ENCODE results near the gene TMC7. TPM values are rescaled to one million over a fixed set of nuclear protein-coding genes. Genes with fewer than 3 reads are reported as not detected.

Gene TMC7
- total and polyA plus RNA-seq, 2 donors from 2014 or later, result 0.30 to 1.2 TPM

- DNase-seq (peak in 4 of 5 donors; percentile 63 to 88 (median 70)), FAIRE-seq (no peak)
- no peak for TF ChIP-seq CTCF (IDR thresholded peaks at IDR 0.05; ENCODE audit: borderline replicate concordance, extremely low read depth, insufficient read depth)
- no peak overlapping the region for H3K4me3 ChIP-seq (ENCODE audit: low read length in 3 of 3)
- no peaks in the 10 kb centered on the region for H3K27me3 ChIP-seq (ENCODE audit: control insufficient read depth, insufficient read depth, low read length)
- no peak overlapping the region for H3K9ac ChIP-seq (ENCODE audit: low read length in 3 of 3)
- peaks cover 0 to 6% (median 0%) of the 10 kb centered on the region in 3 donors for H3K9me3 ChIP-seq (ENCODE audit: control insufficient read depth in 2 of 3, insufficient read depth in 1 of 3, low read length in 3 of 3)
- intact Hi-C loops (cut with DNase I), result no loop called here
- peaks cover 0 to 11% (median 4%) of the 10 kb centered on the region in 3 donors for H3K4me1 ChIP-seq (ENCODE audit: control insufficient read depth in 2 of 3, insufficient read depth in 2 of 3, low read depth in 1 of 3, low read length in 3 of 3)
- H3K27ac ChIP-seq (ENCODE audit: low read depth in 2 of 2, low read length in 2 of 2), result no peak overlapping the region
- no peaks in the 10 kb centered on the region for H3K36me3 ChIP-seq (ENCODE audit: control insufficient read depth in 2 of 3, insufficient read depth in 3 of 3, low read length in 3 of 3)
Measured at GRCh38 chr16:19102187-19102872, 118.6 kb downstream of the TMC7 start.

- no peak for TF ChIP-seq CTCF (IDR thresholded peaks at IDR 0.05; ENCODE audit: borderline replicate concordance, extremely low read depth, insufficient read depth)
- Histone ChIP-seq H3K27me3 (ENCODE audit: control insufficient read depth, insufficient read depth, low read length) (no peaks in the 10 kb centered on the region), H3K36me3 (ENCODE audit: control insufficient read depth in 2 of 3, insufficient read depth in 3 of 3, low read length in 3 of 3) (no peaks in the 10 kb centered on the region), H3K4me1 (ENCODE audit: control insufficient read depth in 2 of 3, insufficient read depth in 2 of 3, low read depth in 1 of 3, low read length in 3 of 3) (peaks cover 0 to 11% (median 4%) of the 10 kb centered on the region in 3 donors), H3K9me3 (ENCODE audit: control insufficient read depth in 2 of 3, insufficient read depth in 1 of 3, low read length in 3 of 3) (peaks cover 0 to 3% (median 0%) of the 10 kb centered on the region in 3 donors), H3K9ac (ENCODE audit: low read length in 3 of 3) (no peak overlapping the region), H3K27ac (ENCODE audit: low read depth in 2 of 2, low read length in 2 of 2) (no peak overlapping the region), H3K4me3 (ENCODE audit: low read length in 3 of 3) (no peak overlapping the region)
- intact Hi-C loops (cut with DNase I), result no loop called here
- DNase-seq (no peak), FAIRE-seq (no peak)
Measured at GRCh38 chr16:19104607-19105006, 120.9 kb downstream of the TMC7 start.

GRCh38 chr16:19105131-19105530 is 121.4 kb downstream of the TMC7 start:
- Histone ChIP-seq H3K9me3 (ENCODE audit: control insufficient read depth in 2 of 3, insufficient read depth in 1 of 3, low read length in 3 of 3) (peaks cover 0 to under 1% (median 0%) of the 10 kb centered on the region in 3 donors), H3K27ac (ENCODE audit: low read depth in 2 of 2, low read length in 2 of 2) (no peak overlapping the region), H3K27me3 (ENCODE audit: control insufficient read depth, insufficient read depth, low read length) (no peaks in the 10 kb centered on the region), H3K9ac (ENCODE audit: low read length in 3 of 3) (no peak overlapping the region), H3K4me3 (ENCODE audit: low read length in 3 of 3) (no peak overlapping the region), H3K36me3 (ENCODE audit: control insufficient read depth in 2 of 3, insufficient read depth in 3 of 3, low read length in 3 of 3) (no peaks in the 10 kb centered on the region), H3K4me1 (ENCODE audit: control insufficient read depth in 2 of 3, insufficient read depth in 2 of 3, low read depth in 1 of 3, low read length in 3 of 3) (peaks cover 0 to 11% (median 4%) of the 10 kb centered on the region in 3 donors)
- no peak for DNase-seq
- TF ChIP-seq CTCF (IDR thresholded peaks at IDR 0.05; ENCODE audit: borderline replicate concordance, extremely low read depth, insufficient read depth), result no peak
- intact Hi-C loops (cut with DNase I), result no loop called here
- no peak for FAIRE-seq
